HCT116 (cell line): ENCODE results near the gene UAP1. TPM values are rescaled to one million over a fixed set of nuclear protein-coding genes. Genes with fewer than 3 reads are reported as not detected.

Experiments used
- ATAC-seq: fragments of 200-7000 bp; cut with Tn5 transposase; 2 replicates; pipeline ENCODE4 v1.9.1; 2020; ENCODE audit warnings: mild to moderate bottlenecking, moderate library complexity
- BruUV-seq: library from RNA; stranded (reverse); fragments of 400-500 nt; replicated peaks from 2 replicates; lab custom pipeline; 2021; lab: Mats Ljungman, UMichigan
- CTCF ChIA-PET: fragments of 300-600 bp; sonication (Branson Sonifier 250); formaldehyde crosslinking; loops from one replicate; lab custom pipeline; 2021; ENCODE audit warnings: antibody characterized with exemption; lab: Charles Lee
- POLR2A ChIA-PET: fragments of 300-600, 350-600 bp; sonication (Branson Sonifier 250); formaldehyde crosslinking; loops from one replicate; lab custom pipeline; 2021; ENCODE audit warnings: antibody characterized with exemption; lab: Charles Lee
- RAD21 ChIA-PET, 2 experiments: fragments of 300-600 bp; sonication (Branson Sonifier 250); formaldehyde crosslinking; loops; one replicate each; lab custom pipeline; 2023; ENCODE audit warnings: low total read pairs in 2 of 2; ENCODE audit not compliant: uncharacterized antibody in 2 of 2, unreplicated experiment in 2 of 2, low non-redundant PET in 1 of 2; lab: Charles Lee
- DNase-seq: peaks from one replicate; pipeline ENCODE4 v3.0.0-alpha.2; 2010; ENCODE audit warnings: low read depth, low spot score
- H2AFZ ChIP-seq: fragments of 200-600 bp; shearing (Covaris generic), sonication (generic); 2 replicates; pipeline ENCODE4 v1.6.1; 2017; ENCODE audit warnings: low read depth, mixed run types, mixed read lengths, antibody characterized with exemption, low read length; ENCODE audit not compliant: poor library complexity, severe bottlenecking
- H3K27ac ChIP-seq: 2 replicates; pipeline ENCODE4 v1.5.1; 2012; ENCODE audit warnings: low read depth, low read length
- H3K27me3 ChIP-seq: fragments of 200-600 bp; sonication (generic); 2 replicates; pipeline ENCODE4 v1.6.1; 2016; ENCODE audit warnings: mixed run types, low read length, mixed read lengths; ENCODE audit not compliant: insufficient read depth
- H3K36me3 ChIP-seq, 2 experiments: fragments of 200-500 bp in 1 of 2; fragments of 200-600 bp in 1 of 2; sonication (Bioruptor generic) in 1 of 2; sonication (generic) in 1 of 2; 2 replicates each; pipeline versions ENCODE4 v1.5.1 to v1.6.1; 2014 to 2016; ENCODE audit warnings: low read length in 2 of 2, inconsistent platforms in 1 of 2, mixed read lengths in 1 of 2, mixed run types in 1 of 2; ENCODE audit not compliant: insufficient read depth in 2 of 2, control insufficient read depth in 1 of 2
- H3K4me1 ChIP-seq, 2 experiments: fragments of 200-600 bp in 1 of 2; sonication (generic) in 1 of 2; 2 replicates each; pipeline versions ENCODE4 v1.5.1 to v1.6.1; 2012 to 2017; ENCODE audit warnings: low read length in 2 of 2, inconsistent platforms in 1 of 2, mild to moderate bottlenecking in 1 of 2, mixed read lengths in 1 of 2, mixed run types in 1 of 2, moderate library complexity in 1 of 2; ENCODE audit not compliant: insufficient read depth in 2 of 2, control insufficient read depth in 1 of 2
- H3K4me2 ChIP-seq: fragments of 200-600 bp; sonication (generic); 2 replicates; pipeline ENCODE4 v1.6.1; 2017; ENCODE audit warnings: mixed run types, low read length, mixed read lengths
- H3K4me3 ChIP-seq, 2 experiments: fragments of 200-600 bp in 1 of 2; sonication (generic) in 1 of 2; replicated peaks in 1 of 2; 2 replicates each; pipeline ENCODE4 v1.5.1; 2011 to 2016; ENCODE audit warnings: low read length in 2 of 2, control low read depth in 1 of 2, low read depth in 1 of 2, mild to moderate bottlenecking in 1 of 2, mixed read lengths in 1 of 2, mixed run types in 1 of 2
- H3K79me2 ChIP-seq: fragments of 200-600 bp; sonication (generic); 2 replicates; pipeline ENCODE4 v1.6.1; 2017; ENCODE audit warnings: mild to moderate bottlenecking, mixed run types, low read length, moderate library complexity, mixed read lengths; ENCODE audit not compliant: insufficient read depth
- H3K9ac ChIP-seq: fragments of 200-600 bp; sonication (generic); 2 replicates; pipeline ENCODE4 v1.6.1; 2016; ENCODE audit warnings: low read length, mixed read lengths
- H3K9me2 ChIP-seq: fragments of 200-600 bp; sonication (generic), shearing (Covaris generic); 2 replicates; pipeline ENCODE4 v1.6.1; 2017; ENCODE audit warnings: mixed run types, mild to moderate bottlenecking, moderate library complexity; ENCODE audit not compliant: insufficient read depth
- H3K9me3 ChIP-seq, 2 experiments: fragments of 200-500 bp in 1 of 2; fragments of 200-600 bp in 1 of 2; sonication (Bioruptor generic) in 1 of 2; sonication (generic) in 1 of 2; 2 replicates each; pipeline ENCODE4 v1.6.1; 2014 to 2017; ENCODE audit warnings: low read length in 2 of 2, mixed read lengths in 2 of 2, inconsistent platforms in 1 of 2, low read depth in 1 of 2, mild to moderate bottlenecking in 1 of 2, mixed run types in 1 of 2, moderate library complexity in 1 of 2; ENCODE audit not compliant: control insufficient read depth in 1 of 2, insufficient read depth in 1 of 2
- H4K20me1 ChIP-seq: fragments of 200-600 bp; sonication (generic), shearing (Covaris generic); 2 replicates; pipeline ENCODE4 v1.6.1; 2017; ENCODE audit warnings: mixed run types, mild to moderate bottlenecking, moderate library complexity; ENCODE audit not compliant: insufficient read depth
- ATF3 ChIP-seq: IDR thresholded peaks from 2 replicates; pipeline ENCODE4 v1.6.1; 2012
- CBX3 ChIP-seq: IDR thresholded peaks from 2 replicates; pipeline ENCODE4 v1.6.1; 2012; ENCODE audit warnings: low read depth
- CEBPB ChIP-seq: IDR thresholded peaks from 2 replicates; pipeline ENCODE4 v1.6.1; 2012; ENCODE audit warnings: low read depth
- CTCF ChIP-seq, 3 experiments: fragments of 200-600 bp in 1 of 3; sonication (generic) in 1 of 3; IDR thresholded peaks in 2 of 3; conservative IDR thresholded peaks in 1 of 3; 2 replicates each; pipeline ENCODE4 v1.5.1; 2012 to 2017; ENCODE audit warnings: low read depth in 2 of 3, low read length in 2 of 3, antibody characterized with exemption in 1 of 3, borderline replicate concordance in 1 of 3, control low read depth in 1 of 3, mild to moderate bottlenecking in 1 of 3, mixed read lengths in 1 of 3, mixed run types in 1 of 3, moderate library complexity in 1 of 3; ENCODE audit not compliant: insufficient read depth in 1 of 3
- ELF1 ChIP-seq: IDR thresholded peaks from 2 replicates; pipeline ENCODE4 v1.6.1; 2012; ENCODE audit warnings: low read depth, borderline replicate concordance
- EZH2 ChIP-seq: fragments of 200-600 bp; sonication (generic); IDR thresholded peaks from 2 replicates; pipeline ENCODE4 v1.6.1; 2017; ENCODE audit warnings: antibody characterized with exemption, mixed run types
- FOSL1 ChIP-seq: IDR thresholded peaks from 2 replicates; pipeline ENCODE4 v1.6.1; 2012; ENCODE audit warnings: low read depth
- JUND ChIP-seq: IDR thresholded peaks from 2 replicates; pipeline ENCODE4 v1.6.1; 2012
- POLR2A ChIP-seq: IDR thresholded peaks from 2 replicates; pipeline ENCODE4 v1.7.0; 2011; ENCODE audit warnings: borderline replicate concordance; ENCODE audit not compliant: insufficient read depth, insufficient read length; ENCODE audit errors: extremely low read depth
- RAD21 ChIP-seq: IDR thresholded peaks from 2 replicates; pipeline ENCODE4 v1.6.1; 2012; ENCODE audit warnings: low read depth, mild to moderate bottlenecking
- REST ChIP-seq: IDR thresholded peaks from 2 replicates; pipeline ENCODE4 v1.6.1; 2012; ENCODE audit warnings: low read depth
- SIN3A ChIP-seq: IDR thresholded peaks from 2 replicates; pipeline ENCODE4 v1.6.1; 2012; ENCODE audit warnings: low read depth
- SP1 ChIP-seq: IDR thresholded peaks from 2 replicates; pipeline ENCODE4 v1.6.1; 2012; ENCODE audit warnings: low read depth
- TCF7L2 ChIP-seq: IDR thresholded peaks from 2 replicates; pipeline ENCODE4 v1.7.0; 2011; ENCODE audit warnings: borderline replicate concordance, inconsistent platforms; ENCODE audit not compliant: insufficient read depth, insufficient read length; ENCODE audit errors: extremely low read depth
- ZBTB33 ChIP-seq: IDR thresholded peaks from 2 replicates; pipeline ENCODE4 v1.6.1; 2011; ENCODE audit warnings: mild to moderate bottlenecking, low read length, moderate library complexity; ENCODE audit not compliant: insufficient replicate concordance; ENCODE audit errors: extremely low read depth
- ZFX ChIP-seq: fragments of 450-650 bp; IDR thresholded peaks from 2 replicates; pipeline ENCODE4 v1.6.1; 2017
- intact Hi-C: fragments of 100-400 bp; cut with micrococcal nuclease; formaldehyde crosslinking; loops from 2 replicates; pipeline ENCODE4 v1.10.0; 2022
- total RNA-seq: library from RNA; stranded (reverse); gene quantifications from one replicate; pipeline ENCODE4 v1.2.1, GENCODE V29; 2021; ENCODE audit not compliant: unreplicated experiment

Gene UAP1
- total RNA-seq, 1 experiment from 2014 or later = 51.4 TPM

- Histone ChIP-seq H3K36me3 (peaks cover 6 to 15% of the 10 kb centered on the region in 2 experiments; a peak in 2 of 4 replicates), H3K4me3 (no peak overlapping the region), H3K27me3 (no peaks in the 10 kb centered on the region), H3K9me3 (no peaks in the 10 kb centered on the region), H3K27ac (no peak overlapping the region), H3K4me1 (no peaks in the 10 kb centered on the region), H3K9ac (no peak overlapping the region), H3K9me2 (no peaks in the 10 kb centered on the region), H2AFZ (no peak overlapping the region), H3K79me2 (peaks cover 57% of the 10 kb centered on the region), H3K4me2 (no peak overlapping the region), H4K20me1 (peaks cover 4% of the 10 kb centered on the region; the same call in 1 of the 2 replicates)
- DNase-seq = no peak
- ChIA-PET POLR2A (no interaction called here), RAD21 (no interaction called here), CTCF (no interaction called here)
- TF ChIP-seq RAD21 (no peak), ZFX (no peak), EZH2 (no peak), CBX3 (no peak), JUND (no peak), SP1 (no peak), CEBPB (no peak), TCF7L2 (no peak), POLR2A (no peak), SIN3A (no peak), FOSL1 (no peak), CTCF (IDR thresholded peaks at IDR 0.05 in 2 of 3, conservative IDR thresholded peaks at IDR 0.05 in 1 of 3; ENCODE audit: borderline replicate concordance in 1 of 3, insufficient read depth in 1 of 3, low read depth in 2 of 3, low read length in 2 of 3) (no peak), ATF3 (no peak), ELF1 (no peak), REST (no peak), ZBTB33 (no peak)
- no peak for ATAC-seq
- no TSS peak for BruUV-seq
- intact Hi-C loops = no loop called here
Observed at GRCh38 chr1:162571696-162572095, 10.2 kb downstream of the UAP1 start.
